Spleen (tissue), 7 donors: Measurements from ENCODE around the gene TRIM41.

Source experiments
- POLR2A ChIP-seq, 3 donors: fragments of 450-650 bp; IDR thresholded peaks; one replicate each; pipeline ENCODE4 v1.5.1; 2017; ENCODE audit warnings: antibody characterized with exemption in 3 of 3, mild to moderate bottlenecking in 1 of 3
- POLR2AphosphoS5 ChIP-seq, 3 donors: sonication (generic); formaldehyde crosslinking; IDR thresholded peaks; one replicate each; pipeline ENCODE4 v1.5.1; 2017; ENCODE audit warnings: antibody characterized with exemption in 3 of 3
- TF ChIP-seq, protein P1 (sequence below), 11 experiments: fragments of 200-600 bp in 7 of 11; fragments of 450-650 bp in 4 of 11; sonication (generic) in 4 of 11; IDR thresholded peaks in 8 of 11; conservative IDR thresholded peaks in 3 of 11; 1 replicate in 7 of 11; 2 replicates in 4 of 11; pipeline versions ENCODE4 v1.4.0 to v1.8.0; 2016 to 2021; ENCODE audit warnings: antibody characterized with exemption in 11 of 11, inconsistent platforms in 4 of 11, mild to moderate bottlenecking in 1 of 11
- donor health status: DM: no; HTN: no; CAD: no; lungs with moderate emphysema.
- donor health status: DM: no; HTN: no; CAD: no.
- donor health status: DM: no; HTN: no; CAD: no.

DNA sequence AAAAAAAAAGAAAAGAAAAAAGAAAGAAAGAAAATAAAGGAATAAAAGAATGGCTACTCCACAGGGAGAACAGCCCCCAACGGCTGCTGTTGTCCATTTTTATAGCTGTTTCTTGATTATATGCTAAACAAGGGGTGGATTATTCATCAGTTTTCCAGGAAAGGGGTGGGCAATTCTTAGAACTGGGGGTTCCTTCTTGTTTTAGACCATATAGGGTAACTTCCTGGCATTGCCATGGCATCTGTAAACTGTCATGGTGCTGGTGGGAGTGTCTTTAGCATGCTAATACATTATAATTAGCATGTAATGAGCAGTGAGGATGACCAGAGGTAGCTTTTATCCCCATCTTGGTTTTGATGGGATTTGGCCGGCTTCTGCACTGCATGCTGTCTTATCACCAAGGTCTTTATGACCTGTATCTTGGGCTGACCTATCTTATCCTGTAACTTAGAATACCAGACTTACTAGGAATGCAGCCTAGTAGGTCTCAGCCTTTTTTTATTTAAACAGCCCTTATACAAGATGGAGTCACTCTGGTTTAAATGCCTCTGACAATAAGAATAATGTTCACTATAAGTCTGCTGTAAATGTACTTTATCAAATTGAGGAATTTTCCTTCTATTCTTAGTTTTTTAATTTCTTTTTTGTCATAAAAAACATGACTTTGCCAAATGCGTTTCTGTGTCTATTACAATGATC is 46.7 kb upstream of the TRIM41 start:
- TF ChIP-seq, protein P1, sequence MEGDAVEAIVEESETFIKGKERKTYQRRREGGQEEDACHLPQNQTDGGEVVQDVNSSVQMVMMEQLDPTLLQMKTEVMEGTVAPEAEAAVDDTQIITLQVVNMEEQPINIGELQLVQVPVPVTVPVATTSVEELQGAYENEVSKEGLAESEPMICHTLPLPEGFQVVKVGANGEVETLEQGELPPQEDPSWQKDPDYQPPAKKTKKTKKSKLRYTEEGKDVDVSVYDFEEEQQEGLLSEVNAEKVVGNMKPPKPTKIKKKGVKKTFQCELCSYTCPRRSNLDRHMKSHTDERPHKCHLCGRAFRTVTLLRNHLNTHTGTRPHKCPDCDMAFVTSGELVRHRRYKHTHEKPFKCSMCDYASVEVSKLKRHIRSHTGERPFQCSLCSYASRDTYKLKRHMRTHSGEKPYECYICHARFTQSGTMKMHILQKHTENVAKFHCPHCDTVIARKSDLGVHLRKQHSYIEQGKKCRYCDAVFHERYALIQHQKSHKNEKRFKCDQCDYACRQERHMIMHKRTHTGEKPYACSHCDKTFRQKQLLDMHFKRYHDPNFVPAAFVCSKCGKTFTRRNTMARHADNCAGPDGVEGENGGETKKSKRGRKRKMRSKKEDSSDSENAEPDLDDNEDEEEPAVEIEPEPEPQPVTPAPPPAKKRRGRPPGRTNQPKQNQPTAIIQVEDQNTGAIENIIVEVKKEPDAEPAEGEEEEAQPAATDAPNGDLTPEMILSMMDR (IDR thresholded peaks at IDR 0.05 in 8 of 11, conservative IDR thresholded peaks at IDR 0.05 in 3 of 11), result no peak
- TF ChIP-seq POLR2AphosphoS5 (IDR thresholded peaks at IDR 0.05) (no peak), POLR2A (IDR thresholded peaks at IDR 0.05) (no peak)
